NCI-H1092 (cell line): ENCODE measurements around the gene CLEC2L.
A peak's percentile ranks its signal among the peaks of the same experiment; 100 is the strongest.

ENCODE experiments used
- DNase-seq: peaks from one replicate; lab custom pipeline; 2025; lab: John Stamatoyannopoulos, UW

Gene CLEC2L

DNA sequence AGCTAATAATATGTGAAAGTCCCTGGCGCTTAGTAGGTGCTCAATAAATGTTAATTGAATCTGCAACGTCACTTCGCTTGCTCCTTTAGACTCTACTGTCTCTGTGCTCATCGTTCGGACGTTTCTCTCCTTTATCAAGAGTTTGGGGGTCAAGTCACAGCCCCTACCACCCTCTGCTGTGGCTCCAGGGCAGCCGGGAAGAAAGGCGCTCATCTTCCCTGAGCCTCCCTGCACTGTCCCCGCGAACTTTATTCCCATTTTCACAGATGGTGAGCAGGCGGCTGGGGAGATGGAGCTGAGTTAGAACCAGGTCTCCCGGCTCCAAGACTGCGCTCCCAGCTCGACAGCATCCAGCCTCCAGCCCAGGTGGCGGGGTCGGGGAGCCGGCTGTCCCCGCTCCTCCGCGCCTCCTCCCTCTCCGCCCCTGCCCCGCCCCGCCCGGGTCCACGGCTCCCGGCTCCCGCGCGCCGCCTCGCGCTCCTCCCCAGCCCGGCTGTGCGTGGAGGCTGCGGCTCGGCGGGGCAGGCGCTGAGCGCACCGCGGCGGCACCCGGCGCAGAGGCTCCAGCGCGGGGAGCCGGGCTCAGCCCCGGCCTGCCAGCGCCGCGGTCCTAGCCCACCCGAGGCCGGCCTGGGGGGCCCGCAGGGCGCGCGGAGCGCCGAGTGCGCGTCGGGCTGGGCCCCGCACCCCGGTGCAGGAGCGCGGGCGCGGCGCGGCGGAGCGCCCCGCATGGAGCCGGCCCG is at the start of gene CLEC2L:
CLEC2L (plus strand) TSS at position 487 of the 743 bp plus-strand sequence; CDS start at position 730, 243 bp downstream.
- no peak for DNase-seq

DNA sequence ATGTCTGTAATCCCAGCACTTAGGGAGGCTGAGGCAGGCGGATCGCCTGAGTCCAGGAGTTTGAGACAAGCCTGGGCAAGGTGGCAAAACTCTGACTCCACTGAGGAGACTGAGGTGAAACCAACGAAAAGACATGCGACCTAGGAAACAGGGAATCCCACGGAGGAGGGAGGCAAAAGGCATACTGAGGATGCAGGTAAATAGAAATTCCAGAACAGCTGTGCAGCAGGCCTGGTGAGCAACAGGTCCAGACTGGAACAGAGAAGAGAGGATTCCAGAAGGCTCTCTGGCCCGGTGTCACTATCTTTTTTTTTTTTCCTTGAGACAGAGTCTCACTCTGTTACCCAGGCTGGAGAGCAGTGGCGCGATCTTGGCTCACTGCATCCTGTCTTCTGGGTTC is 47.3 kb upstream of the CLEC2L start:
- DNase-seq = no peak

DNA sequence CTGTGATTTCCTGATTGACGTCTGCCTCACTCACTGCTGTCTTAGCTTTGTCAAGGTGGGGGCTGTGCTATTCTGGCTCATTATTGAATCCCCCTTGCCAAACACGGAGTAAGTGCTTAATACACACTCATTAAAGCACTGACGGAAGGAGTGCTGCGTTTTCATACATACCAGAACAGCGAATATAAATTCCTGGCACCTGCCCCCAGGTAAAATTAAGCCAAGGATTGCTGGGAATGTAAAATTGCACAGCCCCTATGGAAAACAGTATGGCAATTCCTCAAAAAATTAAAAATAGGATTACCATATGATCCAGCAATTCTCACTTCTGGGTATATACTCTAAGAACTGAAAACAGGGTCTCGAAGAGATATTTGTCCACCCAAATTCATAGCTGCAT is 46.6 kb upstream of the CLEC2L start:
- DNase-seq = no peak

DNA sequence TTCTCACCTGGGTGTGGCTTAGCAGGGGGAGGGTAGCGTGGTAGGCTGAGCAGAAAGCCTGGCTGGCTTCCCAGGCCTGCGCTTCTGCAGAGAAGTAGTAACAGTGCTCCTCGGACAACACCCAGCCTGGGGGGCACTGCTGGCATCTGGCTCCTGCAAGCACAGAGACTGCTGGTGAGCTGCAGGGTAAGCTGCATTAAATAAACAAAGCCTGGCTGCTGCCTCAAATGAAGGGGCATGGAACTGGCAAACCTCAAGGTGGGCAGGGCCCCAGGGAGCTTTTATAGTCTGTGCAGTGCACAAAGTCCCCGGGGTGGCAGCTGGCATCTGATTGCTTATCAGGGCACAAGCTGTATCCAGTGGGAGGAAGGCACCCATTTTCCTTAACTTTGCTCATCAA is 43.9 kb upstream of the CLEC2L start:
- no peak for DNase-seq

DNA sequence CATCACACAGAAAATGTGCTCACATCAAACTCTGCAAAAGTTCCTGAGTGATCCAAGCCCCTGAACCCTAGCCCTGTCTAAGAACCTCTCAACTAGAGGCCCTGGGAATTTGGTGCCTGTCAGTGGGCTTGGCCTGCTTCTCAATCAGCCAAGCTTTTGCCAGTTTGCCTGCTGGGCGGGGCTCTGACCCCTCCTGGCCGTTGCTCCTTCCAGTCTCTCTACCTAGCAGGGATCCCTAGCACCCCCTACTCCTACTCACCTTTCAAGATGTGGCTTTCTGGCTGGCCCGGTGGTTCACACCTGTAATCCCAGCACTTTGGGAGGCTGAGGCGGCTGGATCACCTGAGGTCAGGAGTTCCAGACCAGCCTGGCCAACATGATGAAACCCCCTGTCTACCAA is 42.1 kb upstream of the CLEC2L start:
- no peak for DNase-seq

DNA sequence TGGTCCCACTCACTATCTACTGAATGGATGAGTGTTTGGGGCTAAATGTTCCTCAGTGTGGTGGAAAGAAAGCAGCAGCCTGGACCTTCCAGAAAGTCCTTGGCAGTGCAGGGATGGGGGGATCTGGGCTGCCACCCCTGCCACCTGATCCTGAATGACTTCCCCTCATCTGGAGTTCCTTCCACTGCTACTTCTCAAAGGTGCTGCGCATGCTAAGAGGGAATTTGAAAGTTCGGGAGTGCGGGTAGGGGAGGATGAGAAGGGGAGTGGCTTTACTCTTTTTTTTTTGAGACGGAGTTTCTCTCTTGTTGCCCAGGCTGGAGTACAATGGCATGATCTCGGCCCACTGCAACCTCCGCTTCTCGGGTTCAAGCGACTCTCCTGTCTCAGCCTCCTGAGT is 41.4 kb upstream of the CLEC2L start:
- no peak for DNase-seq

DNA sequence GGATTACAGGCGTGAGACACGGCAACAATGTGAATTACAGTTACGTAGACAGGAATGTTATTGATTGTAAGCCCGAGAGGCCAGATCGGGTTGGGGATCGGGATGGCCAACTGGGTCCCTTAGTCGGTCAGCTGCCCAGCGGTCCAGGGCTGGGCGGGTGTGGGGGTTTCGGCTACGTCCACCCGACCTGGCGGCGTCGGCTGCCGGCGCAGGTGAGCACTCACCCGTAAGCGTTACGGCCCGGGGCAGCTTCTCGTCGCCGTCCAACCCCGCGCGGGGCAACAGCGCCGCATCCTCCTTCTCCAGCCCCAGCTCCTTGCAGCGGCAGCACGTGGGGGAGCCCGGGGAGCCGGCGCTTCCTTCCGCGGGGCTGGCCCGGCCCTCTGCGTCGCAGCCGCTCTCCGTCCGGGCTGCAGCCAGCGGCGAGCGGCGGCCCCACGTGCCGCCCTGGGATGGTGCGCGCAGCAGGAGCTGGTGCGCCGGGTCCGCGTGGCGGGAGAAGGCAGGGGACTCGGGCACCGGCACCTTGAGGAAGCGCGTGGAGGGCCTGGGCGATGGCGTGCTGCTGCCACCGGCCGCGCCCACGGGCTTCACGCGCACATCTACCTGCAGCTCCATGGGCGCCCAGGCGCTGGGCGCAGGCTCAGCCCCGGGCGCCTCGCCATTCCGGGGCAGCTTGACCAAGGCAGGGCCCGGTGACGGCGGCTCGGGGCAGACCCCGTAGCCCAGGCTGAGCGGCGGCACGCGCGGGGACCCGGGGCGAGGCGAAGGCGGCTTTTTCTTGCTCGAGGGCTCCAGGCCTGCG is 40.6 kb upstream of the CLEC2L start:
- DNase-seq = no peak

DNA sequence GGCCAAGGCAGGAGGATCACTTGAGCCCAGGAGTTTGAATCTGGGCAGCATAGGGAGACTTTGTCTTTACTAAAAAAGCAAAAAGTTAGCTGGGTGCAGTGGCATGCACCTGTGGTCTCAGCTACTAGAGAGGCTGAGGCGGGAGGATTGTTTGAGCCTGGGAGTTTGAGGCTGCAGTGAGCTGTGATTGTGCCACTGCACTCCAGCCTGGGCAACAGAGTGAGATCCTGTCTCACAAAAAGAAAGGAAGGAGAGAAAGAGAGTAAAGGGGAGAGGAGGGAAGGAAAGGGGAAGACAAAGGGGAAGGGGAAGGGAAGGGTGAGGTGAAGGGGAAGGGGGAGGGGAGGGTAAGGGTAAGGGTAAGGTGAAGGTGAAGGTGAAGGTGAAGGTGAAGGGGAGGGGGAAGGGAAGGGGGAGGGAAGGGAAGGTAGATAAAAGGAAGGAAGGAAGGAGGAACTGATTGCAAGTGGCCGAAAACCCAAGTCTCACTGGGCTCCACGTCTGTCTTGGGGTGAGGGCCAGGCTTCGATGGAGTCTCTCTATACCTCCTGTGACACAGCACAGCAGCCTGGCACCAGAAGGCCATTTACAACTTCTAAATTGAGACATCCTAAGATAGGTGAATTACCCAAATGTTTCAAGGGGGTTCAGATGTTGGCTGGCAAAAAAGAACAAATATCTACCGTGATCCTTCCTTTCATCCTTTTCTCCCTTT is 36.0 kb upstream of the CLEC2L start:
- DNase-seq = no peak

DNA sequence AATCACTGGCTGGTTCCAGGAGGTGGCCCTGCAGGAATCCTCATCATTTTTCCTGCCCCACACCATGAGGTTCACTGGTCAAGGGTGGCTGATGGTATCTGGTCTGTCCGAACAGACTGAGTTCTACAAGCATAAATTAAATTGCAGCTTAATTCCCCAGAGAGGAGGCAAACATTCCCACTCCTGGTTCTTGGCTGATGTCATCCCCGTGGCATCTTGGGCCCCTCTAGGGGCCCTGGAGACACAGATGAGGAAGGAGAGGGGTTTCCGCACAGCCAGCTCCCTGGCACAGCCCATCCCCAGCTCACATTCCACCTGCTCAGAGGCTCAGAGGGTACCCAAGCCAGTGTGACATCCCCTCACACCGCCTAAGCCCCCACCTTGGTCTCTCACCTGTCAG is 34.7 kb upstream of the CLEC2L start:
- DNase-seq = no peak

DNA sequence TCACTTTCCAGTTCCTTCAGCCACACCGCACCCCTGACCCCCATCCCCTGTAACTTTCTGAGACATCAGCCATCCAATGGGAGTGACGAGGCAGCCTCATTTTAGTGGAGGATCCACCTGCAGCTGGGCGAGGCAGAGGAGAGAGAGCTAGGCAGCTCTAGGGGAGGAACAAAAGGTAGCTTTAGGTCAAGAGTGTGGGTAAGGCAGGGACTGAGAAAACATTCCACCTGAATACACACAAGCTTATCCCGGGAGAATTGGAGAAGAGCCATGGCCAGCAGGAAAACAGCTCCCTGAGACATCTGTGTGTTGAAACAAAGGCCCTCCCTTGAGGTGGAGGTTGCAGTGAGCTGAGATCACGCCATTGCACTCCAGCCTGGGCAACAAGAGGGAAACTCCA is 33.4 kb upstream of the CLEC2L start:
- peak; percentile 29 for DNase-seq

DNA sequence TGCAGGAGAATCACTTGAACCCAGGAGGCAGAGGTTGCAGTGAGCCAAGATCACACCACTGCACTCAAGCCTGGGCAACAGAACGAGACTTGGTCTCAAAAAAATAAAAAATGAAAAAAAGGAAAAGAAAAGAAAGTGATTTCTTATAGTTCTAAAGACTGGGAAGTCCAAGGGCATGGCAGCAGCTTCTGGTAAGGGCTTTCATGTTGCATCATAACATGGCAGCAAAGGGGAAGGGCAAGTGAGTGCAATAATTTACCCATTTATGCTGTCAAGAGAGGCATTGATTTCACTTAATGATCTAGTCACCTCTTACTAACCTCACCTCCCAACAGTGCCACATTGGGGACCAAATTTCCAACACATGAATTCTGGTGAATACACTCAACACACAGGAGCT is 31.2 kb upstream of the CLEC2L start:
- no peak for DNase-seq

DNA sequence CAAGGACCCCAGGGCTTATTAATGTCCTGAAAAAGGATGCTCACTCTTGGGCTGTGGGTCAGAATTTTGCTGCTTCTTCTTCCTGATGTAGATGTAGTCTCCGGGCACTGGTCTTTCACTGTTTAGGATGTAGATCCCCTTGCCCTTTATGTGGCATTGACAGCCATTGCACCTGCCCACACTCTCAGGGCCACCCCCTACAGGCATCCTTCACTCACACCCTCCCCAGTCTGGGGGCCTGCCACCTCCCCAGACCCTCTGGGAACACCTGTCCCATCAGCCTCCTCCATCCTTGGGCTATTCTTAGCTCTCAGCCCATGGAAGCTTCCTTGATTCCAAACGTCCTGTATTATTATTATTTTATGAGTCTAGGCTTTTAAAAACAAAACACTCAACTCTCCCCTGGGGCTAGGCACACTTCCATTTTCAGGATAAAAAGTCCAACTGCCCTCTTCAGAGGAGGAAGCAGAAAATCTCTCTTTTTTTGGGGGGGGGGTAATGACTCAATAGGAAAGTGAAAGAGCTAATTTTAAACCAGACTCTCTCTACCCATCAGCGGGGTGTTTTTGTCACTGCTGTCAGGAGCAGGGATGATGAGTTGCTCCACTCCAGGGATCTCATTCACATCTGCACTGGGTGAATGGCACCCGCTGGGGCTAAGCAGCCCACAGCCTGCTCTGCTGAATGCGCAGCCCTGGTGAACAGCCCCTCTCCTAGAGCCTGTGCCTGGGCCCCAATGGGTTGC is 28.5 kb upstream of the CLEC2L start:
- DNase-seq = no peak

DNA sequence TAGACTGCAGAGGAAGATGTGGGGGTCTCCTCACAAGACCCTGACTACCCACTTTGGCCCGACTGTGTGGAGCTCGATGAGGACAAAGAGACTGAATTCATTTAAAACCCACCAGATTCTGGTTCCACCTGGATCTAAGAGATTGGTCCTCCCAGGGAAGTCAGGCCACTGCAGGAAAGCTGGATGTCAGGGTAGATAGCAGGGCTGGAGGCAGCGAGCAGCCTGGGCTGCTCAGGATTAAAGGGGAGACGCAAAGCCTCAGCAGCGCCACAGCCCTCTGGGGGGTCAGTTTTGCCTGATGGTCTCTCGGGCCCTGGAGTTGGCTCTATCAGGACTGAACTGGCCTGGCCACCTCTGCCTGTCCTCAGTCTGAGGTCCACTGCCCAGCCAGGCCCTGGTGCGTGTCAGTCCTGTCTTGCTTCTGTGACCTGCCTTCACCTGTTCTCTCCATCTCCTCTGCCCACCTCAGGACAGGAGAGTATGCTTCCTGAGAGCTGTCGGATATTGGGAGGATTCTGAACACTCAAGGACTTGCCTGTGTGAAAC is 27.8 kb upstream of the CLEC2L start:
- DNase-seq = no peak

DNA sequence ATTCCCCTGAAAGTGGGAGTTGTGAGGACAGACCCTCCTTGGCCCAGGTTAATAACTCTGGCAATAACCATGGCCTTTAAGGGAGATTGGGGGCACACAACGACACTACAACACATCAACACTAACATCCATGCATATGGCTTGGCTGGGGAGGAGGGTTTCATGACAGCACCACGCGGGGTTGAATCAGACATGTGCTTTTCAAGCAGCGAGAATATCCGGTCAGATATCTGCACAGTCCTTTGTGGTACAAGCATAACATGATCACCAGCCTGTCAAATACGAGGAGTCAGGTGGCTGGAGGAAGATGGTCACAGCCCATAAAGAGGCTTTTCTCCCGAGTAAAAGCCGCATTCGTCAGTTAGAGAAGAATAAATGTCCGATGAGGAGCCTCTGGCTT is 27.0 kb upstream of the CLEC2L start:
- no peak for DNase-seq

DNA sequence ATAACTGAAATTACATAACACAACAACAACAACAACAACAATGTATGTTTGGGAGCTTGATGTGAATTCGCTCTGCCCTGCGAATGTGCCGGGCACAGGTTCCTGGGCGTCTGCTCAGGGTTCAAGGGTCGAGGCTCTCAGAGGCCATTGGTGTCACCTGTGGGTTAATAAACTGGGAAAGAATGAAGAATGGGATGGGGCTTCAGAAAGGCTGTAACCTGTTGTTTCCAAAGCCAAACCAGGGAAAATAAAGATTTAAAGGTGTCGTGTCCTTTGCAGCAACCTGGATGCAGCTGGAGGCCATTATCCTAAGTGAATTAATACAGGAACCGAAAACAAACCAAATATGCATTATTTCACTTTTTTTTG is 22.7 kb upstream of the CLEC2L start:
- DNase-seq = no peak

DNA sequence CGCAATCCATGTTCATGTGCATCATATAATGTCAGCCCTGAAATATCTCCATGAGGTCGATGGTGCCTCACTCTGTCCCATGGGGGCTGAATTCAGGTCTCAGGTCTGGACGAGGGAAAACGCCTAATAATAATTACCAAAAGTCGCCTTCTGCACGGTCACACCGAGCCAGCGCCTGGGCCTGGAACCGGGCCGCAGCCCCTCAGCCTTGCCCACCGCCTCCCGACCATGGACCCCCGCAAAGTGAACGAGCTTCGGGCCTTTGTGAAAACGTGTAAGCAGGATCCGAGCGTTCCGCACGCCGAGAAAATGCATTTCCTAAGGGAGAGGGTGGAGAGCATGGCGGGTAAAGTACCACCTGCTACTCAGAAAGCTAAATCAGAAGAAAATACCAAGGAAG is 21.3 kb upstream of the CLEC2L start:
- no peak for DNase-seq

DNA sequence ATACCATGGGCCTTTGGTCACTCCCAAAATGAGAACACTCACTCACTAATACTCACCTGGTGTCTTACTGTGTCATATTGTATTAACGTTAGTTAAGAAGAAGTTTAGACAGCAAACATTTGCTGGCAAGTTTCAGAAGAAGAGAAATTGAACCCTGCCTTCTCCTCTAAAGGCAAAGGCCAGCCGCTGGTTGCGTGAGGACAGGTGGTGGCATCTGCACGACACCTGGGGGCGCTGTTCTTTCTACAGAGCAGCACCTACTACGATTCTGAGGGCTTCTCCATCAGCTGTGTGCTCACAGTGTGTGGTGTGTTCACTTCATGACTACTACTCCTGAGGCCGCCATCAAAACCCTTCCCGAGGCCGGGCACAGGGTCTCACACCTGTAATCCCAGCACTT is 17.9 kb upstream of the CLEC2L start:
- no peak for DNase-seq

DNA sequence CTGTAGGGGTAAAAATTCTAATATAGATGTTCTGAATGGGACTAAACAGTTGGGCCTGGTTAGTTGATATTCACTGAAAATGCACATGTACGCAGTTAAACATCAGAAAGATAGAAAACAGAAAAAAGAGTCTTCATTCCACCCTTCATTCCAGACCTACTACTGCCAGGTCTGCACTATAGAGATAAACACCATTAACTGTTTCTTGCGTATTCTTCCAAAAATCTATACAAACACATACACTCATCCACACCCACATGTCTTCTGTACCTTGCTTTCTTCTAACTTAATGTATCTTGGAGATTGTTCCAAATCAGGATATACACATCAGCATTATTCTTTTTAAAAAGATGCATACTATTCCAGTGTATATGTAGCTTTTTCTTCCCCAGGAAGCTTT is 13.9 kb upstream of the CLEC2L start:
- DNase-seq = no peak

DNA sequence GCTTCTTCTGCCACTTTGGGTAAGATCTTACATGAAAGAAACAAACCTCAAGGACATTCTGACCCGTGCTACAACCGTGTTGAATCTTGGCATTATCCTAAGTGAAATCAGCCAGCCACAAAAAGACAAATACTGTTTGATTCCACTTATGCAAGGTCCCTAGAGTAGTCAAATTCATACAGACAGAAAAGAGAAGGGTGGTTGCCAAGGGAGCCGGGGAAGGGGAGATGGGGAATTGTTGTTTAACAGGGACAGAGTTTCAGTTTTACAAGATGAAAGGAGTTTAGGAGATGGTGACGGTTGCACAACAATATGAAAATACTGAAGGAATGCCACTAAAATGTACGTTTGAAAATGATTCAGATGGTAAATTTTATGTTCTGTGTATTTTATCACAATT is 12.2 kb upstream of the CLEC2L start:
- DNase-seq = no peak

DNA sequence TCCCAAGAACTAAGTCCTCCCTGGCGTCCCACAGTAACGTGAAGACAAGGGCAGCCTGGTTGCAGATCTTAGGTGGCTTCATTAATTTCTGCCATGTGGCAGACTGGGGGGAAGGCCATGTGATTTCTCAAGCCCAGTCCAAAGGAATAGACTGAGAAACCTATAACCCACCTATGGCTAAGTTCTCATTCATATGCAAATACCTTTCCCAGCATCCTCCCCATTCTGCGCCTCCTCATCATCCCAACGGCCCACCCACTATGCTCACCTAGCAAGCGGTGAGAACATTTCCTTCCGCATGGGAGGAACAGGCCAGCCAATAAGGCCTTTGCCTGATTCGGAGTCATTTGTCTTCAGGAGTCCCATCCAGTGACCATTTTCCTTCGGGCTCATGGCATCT is 8.2 kb upstream of the CLEC2L start:
- no peak for DNase-seq

DNA sequence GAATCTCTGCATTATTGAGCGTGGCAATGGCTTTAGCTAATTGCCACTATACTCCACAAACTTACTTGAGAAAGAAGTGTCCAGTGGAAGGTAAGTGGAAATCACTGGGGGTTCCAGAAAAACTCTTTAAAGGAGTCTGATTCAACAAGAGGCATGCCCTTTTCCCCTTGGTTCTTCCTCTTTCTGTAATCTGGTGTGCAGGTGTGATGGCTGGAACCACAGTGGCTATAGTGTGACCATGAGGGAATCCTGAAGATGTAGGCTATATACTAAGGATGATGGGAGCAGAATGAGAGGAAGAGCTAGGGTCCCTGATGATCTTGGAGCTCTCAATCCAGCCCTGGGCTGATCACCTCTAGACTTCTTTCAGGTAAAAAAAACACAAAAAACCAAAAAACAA is 2.0 kb upstream of the CLEC2L start:
- no peak for DNase-seq

DNA sequence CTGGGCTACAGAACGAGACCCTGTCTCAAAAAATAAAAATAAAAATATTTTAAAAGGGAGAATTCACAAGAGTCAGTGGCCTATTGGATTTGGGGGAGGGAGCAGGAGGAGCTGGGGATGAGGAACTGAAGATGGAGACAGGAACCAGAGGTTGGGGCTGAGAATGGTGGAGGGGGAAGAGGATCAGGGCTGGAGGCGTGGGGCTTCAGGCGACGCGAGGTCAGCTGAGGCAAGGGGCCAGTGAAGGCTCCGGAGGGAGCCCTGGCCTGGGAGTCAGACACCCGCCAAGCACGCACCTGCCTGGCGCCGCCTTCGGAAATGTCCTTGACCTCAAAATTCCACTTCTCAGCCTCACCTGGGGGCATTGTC is 671 bp upstream of the CLEC2L start:
- no peak for DNase-seq
